Measurements from ENCODE around the gene MYL7.
"Not testable (repeated sequence)": the region's sequence is repeated elsewhere in the genome, so short reads cannot be mapped to it uniquely, and the experiment has no call there.

The MYL7 gene

GRCh38 chr7:44183386-44183785 is 42.3 kb upstream of the MYL7 start:
- H3K36me3 ChIP-seq (ENCODE audit: control insufficient read depth, insufficient read depth, low read length) = no peaks in the 10 kb centered on the region
- no peaks in the 10 kb centered on the region; the same call in 1 of the 2 replicates for H3K27me3 ChIP-seq (ENCODE audit: control insufficient read depth, insufficient read depth, low read length)
- 0 out of 2 replicates have a peak, but pooled peaks cover 12% of the 10 kb centered on the region for H3K4me1 ChIP-seq (ENCODE audit: control insufficient read depth, insufficient read depth, low read length)
- no peak overlapping the region for H3K4me3 ChIP-seq (ENCODE audit: low read depth, low read length)
- 0 out of 2 replicates have a peak, but pooled peaks cover 3% of the 10 kb centered on the region for H3K9me3 ChIP-seq (ENCODE audit: control insufficient read depth, insufficient read depth, low read length)
- no peak overlapping the region for H3K27ac ChIP-seq (ENCODE audit: low read depth, low read length)
- H3K9ac ChIP-seq (ENCODE audit: low read depth, low read length) = no peak overlapping the region

- Histone ChIP-seq H3K36me3 (ENCODE audit: control insufficient read depth, insufficient read depth, low read length) (no peaks in the 10 kb centered on the region), H3K27ac (ENCODE audit: low read depth, low read length) (no peak overlapping the region), H3K9me3 (ENCODE audit: control insufficient read depth, insufficient read depth, low read length) (0 out of 2 replicates have a peak, but pooled peaks cover 3% of the 10 kb centered on the region), H3K4me3 (ENCODE audit: low read depth, low read length) (no peak overlapping the region), H3K9ac (ENCODE audit: low read depth, low read length) (no peak overlapping the region), H3K4me1 (ENCODE audit: control insufficient read depth, insufficient read depth, low read length) (0 out of 2 replicates have a peak, but pooled peaks cover 14% of the 10 kb centered on the region), H3K27me3 (ENCODE audit: control insufficient read depth, insufficient read depth, low read length) (no peaks in the 10 kb centered on the region; the same call in 1 of the 2 replicates)
These were observed 41.7 kb upstream of the MYL7 start for GRCh38 chr7:44182827-44183226.

DNA sequence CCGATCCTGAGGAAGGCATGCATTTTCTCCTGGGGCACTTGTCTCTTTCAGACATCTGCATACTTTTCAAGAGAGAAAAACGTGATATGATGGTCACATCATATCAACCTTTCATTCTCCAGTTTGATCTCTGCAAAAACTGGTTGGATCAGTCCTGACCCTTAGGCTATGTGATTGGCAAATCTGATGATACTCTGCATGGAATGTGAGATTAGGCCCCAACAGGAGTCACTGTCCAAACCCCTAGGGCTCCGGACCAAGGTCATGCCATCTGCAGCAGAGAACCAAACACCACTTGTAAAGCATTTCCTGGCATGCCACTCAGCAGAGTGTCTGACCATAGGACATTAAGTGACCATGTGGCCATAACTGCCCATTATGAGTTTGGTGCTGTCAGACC is 39.5 kb upstream of the MYL7 start:
- no peak overlapping the region for H3K4me3 ChIP-seq (ENCODE audit: low read depth, low read length)
- 0 out of 2 replicates have a peak, but pooled peaks cover 3% of the 10 kb centered on the region for H3K9me3 ChIP-seq (ENCODE audit: control insufficient read depth, insufficient read depth, low read length)
- H3K4me1 ChIP-seq (ENCODE audit: control insufficient read depth, insufficient read depth, low read length) = 0 out of 2 replicates have a peak, but pooled peaks cover 18% of the 10 kb centered on the region
- no peaks in the 10 kb centered on the region; the same call in 1 of the 2 replicates for H3K27me3 ChIP-seq (ENCODE audit: control insufficient read depth, insufficient read depth, low read length)
- no peaks in the 10 kb centered on the region for H3K36me3 ChIP-seq (ENCODE audit: control insufficient read depth, insufficient read depth, low read length)
- no peak overlapping the region for H3K9ac ChIP-seq (ENCODE audit: low read depth, low read length)
- H3K27ac ChIP-seq (ENCODE audit: low read depth, low read length) = no peak overlapping the region

GRCh38 chr7:44177570-44178131 is 36.5 kb upstream of the MYL7 start:
- 0 out of 2 replicates have a peak, but pooled peaks cover under 1% of the 10 kb centered on the region for H3K9me3 ChIP-seq (ENCODE audit: control insufficient read depth, insufficient read depth, low read length)
- no peak overlapping the region for H3K9ac ChIP-seq (ENCODE audit: low read depth, low read length)
- no peaks in the 10 kb centered on the region for H3K36me3 ChIP-seq (ENCODE audit: control insufficient read depth, insufficient read depth, low read length)
- H3K27ac ChIP-seq (ENCODE audit: low read depth, low read length) = peak overlapping the region; percentile 20
- H3K27me3 ChIP-seq (ENCODE audit: control insufficient read depth, insufficient read depth, low read length) = no peaks in the 10 kb centered on the region; the same call in 1 of the 2 replicates
- H3K4me1 ChIP-seq (ENCODE audit: control insufficient read depth, insufficient read depth, low read length) = 0 out of 2 replicates have a peak, but pooled peaks cover 6% of the 10 kb centered on the region
- H3K4me3 ChIP-seq (ENCODE audit: low read depth, low read length) = no peak overlapping the region

DNA sequence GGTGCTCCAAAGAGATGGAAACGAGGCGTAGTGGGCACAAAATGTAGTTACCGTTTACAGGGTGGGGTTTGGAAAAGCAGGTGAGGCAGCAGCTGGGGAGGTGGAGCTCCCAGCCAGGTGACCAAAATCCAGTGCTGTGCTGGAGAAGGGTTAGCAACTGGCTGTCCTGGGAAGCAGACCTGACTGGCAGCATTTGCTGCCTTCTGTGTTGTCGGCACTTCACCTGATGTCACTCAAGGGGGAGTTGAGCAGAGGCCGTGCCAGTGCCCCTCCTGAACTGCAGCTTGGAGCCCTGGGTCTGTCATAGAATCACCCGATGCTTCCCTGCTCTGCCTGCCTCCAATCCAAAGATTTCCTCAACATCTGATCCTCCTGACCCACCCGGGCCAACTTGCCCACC is 35.4 kb upstream of the MYL7 start:
- H3K27me3 ChIP-seq (ENCODE audit: control insufficient read depth, insufficient read depth, low read length) = no peaks in the 10 kb centered on the region; the same call in 1 of the 2 replicates
- H3K9me3 ChIP-seq (ENCODE audit: control insufficient read depth, insufficient read depth, low read length) = no peaks in the 10 kb centered on the region
- H3K27ac ChIP-seq (ENCODE audit: low read depth, low read length) = no peak overlapping the region
- H3K4me1 ChIP-seq (ENCODE audit: control insufficient read depth, insufficient read depth, low read length) = 0 out of 2 replicates have a peak, but pooled peaks cover 6% of the 10 kb centered on the region
- no peak overlapping the region for H3K9ac ChIP-seq (ENCODE audit: low read depth, low read length)
- no peaks in the 10 kb centered on the region for H3K36me3 ChIP-seq (ENCODE audit: control insufficient read depth, insufficient read depth, low read length)
- H3K4me3 ChIP-seq (ENCODE audit: low read depth, low read length) = no peak overlapping the region

DNA sequence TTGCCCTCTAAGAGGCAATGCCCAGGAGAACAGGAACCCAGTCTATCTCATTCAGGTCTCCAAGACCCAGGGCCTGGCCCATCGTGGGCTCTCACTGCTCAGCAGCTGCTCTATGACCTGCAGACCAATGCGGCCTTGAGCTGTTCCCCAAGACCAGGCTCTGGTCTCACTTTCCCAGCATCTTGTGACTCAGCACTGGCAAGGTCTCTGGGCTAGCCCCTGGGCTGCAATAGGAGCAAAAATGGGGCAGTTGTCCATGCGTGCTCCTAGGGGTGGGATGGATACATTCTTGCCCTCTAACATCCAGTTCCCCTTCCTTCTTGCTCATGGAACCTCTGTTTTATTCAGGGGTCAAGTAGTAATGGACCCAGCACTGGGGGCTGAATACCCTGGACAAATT is 34.6 kb upstream of the MYL7 start:
- H3K36me3 ChIP-seq (ENCODE audit: control insufficient read depth, insufficient read depth, low read length) = no peaks in the 10 kb centered on the region
- H3K9me3 ChIP-seq (ENCODE audit: control insufficient read depth, insufficient read depth, low read length) = no peaks in the 10 kb centered on the region
- no peak overlapping the region for H3K4me3 ChIP-seq (ENCODE audit: low read depth, low read length)
- no peaks in the 10 kb centered on the region; the same call in 1 of the 2 replicates for H3K27me3 ChIP-seq (ENCODE audit: control insufficient read depth, insufficient read depth, low read length)
- H3K4me1 ChIP-seq (ENCODE audit: control insufficient read depth, insufficient read depth, low read length) = 0 out of 2 replicates have a peak, but pooled peaks cover 6% of the 10 kb centered on the region
- H3K9ac ChIP-seq (ENCODE audit: low read depth, low read length) = no peak overlapping the region
- no peak overlapping the region for H3K27ac ChIP-seq (ENCODE audit: low read depth, low read length)

DNA sequence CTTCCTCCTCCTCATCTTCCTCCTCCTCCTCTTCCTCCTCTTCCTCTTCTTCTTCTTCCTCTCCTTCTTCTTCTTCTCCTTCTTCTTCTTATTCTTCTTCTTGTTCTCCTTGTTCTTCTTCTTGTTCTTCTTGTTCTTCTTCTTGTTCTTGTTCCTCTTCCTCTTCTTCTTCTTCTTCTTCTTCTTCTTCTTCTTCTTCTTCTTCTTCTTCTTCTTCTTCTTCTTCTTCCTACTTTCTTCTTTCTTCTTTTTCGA is 33.5 kb upstream of the MYL7 start:
- not testable (repeated sequence) for H3K4me3 ChIP-seq (ENCODE audit: low read depth, low read length); H3K9ac ChIP-seq (ENCODE audit: low read depth, low read length); H3K27ac ChIP-seq (ENCODE audit: low read depth, low read length); H3K36me3 ChIP-seq (ENCODE audit: control insufficient read depth, insufficient read depth, low read length); H3K27me3 ChIP-seq (ENCODE audit: control insufficient read depth, insufficient read depth, low read length); H3K4me1 ChIP-seq (ENCODE audit: control insufficient read depth, insufficient read depth, low read length); H3K9me3 ChIP-seq (ENCODE audit: control insufficient read depth, insufficient read depth, low read length)

DNA sequence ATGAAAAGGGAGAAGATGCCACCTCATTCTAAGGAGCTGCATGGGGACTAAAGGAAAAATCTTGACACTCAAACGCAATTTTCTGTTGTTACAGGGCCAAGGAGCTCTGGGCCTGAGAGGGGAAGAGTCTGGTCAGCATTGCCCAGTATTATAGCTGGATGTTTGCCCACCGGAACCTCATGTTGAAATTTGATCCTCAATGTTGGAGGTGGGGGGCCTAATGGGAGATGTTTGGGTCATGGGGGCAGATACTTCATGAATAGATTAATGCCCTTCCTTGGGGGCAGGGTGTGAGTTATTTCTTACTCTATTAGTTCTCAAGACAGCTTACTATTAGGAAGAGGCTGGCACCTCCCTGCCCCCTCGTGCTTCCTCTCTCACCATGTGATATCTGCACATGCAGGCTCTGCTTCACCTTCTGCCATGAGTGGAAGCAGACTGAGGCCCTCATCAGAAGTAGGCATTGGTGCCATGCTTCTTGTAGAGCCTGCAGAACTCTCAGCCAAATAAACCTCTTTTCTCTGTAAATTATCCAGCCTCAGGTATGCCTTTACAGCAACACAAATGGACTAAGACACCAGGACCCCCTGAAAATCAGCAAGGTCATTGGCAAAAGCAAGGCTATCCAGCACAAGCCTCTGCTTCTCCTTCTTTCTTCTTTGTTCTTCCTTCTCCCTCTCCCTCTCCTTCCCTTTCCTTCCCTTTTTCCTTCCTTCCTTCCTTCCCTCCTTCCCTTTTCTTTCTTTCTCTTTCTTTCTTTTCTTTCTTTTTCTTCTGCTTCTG is 33.0 kb upstream of the MYL7 start:
- Histone ChIP-seq H3K4me1 (ENCODE audit: control insufficient read depth, insufficient read depth, low read length) (0 out of 2 replicates have a peak, but pooled peaks cover 6% of the 10 kb centered on the region), H3K27ac (ENCODE audit: low read depth, low read length) (no peak overlapping the region)

GRCh38 chr7:44172803-44173424 is 31.8 kb upstream of the MYL7 start:
- Histone ChIP-seq H3K27ac (ENCODE audit: low read depth, low read length) (no peak overlapping the region), H3K9me3 (ENCODE audit: control insufficient read depth, insufficient read depth, low read length) (no peaks in the 10 kb centered on the region), H3K9ac (ENCODE audit: low read depth, low read length) (no peak overlapping the region), H3K4me1 (ENCODE audit: control insufficient read depth, insufficient read depth, low read length) (0 out of 2 replicates have a peak, but pooled peaks cover 4% of the 10 kb centered on the region), H3K27me3 (ENCODE audit: control insufficient read depth, insufficient read depth, low read length) (no peaks in the 10 kb centered on the region), H3K36me3 (ENCODE audit: control insufficient read depth, insufficient read depth, low read length) (no peaks in the 10 kb centered on the region), H3K4me3 (ENCODE audit: low read depth, low read length) (no peak overlapping the region)

More for the DNA sequence above, 33.0 kb upstream of the MYL7 start:
- H3K9ac ChIP-seq (ENCODE audit: low read depth, low read length) = no peak overlapping the region
- H3K36me3 ChIP-seq (ENCODE audit: control insufficient read depth, insufficient read depth, low read length) = no peaks in the 10 kb centered on the region
- no peaks in the 10 kb centered on the region; the same call in 1 of the 2 replicates for H3K27me3 ChIP-seq (ENCODE audit: control insufficient read depth, insufficient read depth, low read length)
- no peaks in the 10 kb centered on the region for H3K9me3 ChIP-seq (ENCODE audit: control insufficient read depth, insufficient read depth, low read length)
- no peak overlapping the region for H3K4me3 ChIP-seq (ENCODE audit: low read depth, low read length)

- Histone ChIP-seq H3K4me3 (ENCODE audit: low read depth, low read length) (no peak overlapping the region), H3K9ac (ENCODE audit: low read depth, low read length) (no peak overlapping the region), H3K27me3 (ENCODE audit: control insufficient read depth, insufficient read depth, low read length) (no peaks in the 10 kb centered on the region), H3K27ac (ENCODE audit: low read depth, low read length) (no peak overlapping the region), H3K36me3 (ENCODE audit: control insufficient read depth, insufficient read depth, low read length) (no peaks in the 10 kb centered on the region), H3K9me3 (ENCODE audit: control insufficient read depth, insufficient read depth, low read length) (no peaks in the 10 kb centered on the region), H3K4me1 (ENCODE audit: control insufficient read depth, insufficient read depth, low read length) (no peaks in the 10 kb centered on the region)
These were observed 31.2 kb upstream of the MYL7 start for GRCh38 chr7:44172352-44172751.

- H3K27me3 ChIP-seq (ENCODE audit: control insufficient read depth, insufficient read depth, low read length); H3K27ac ChIP-seq (ENCODE audit: low read depth, low read length); H3K9me3 ChIP-seq (ENCODE audit: control insufficient read depth, insufficient read depth, low read length); H3K36me3 ChIP-seq (ENCODE audit: control insufficient read depth, insufficient read depth, low read length); H3K9ac ChIP-seq (ENCODE audit: low read depth, low read length); H3K4me3 ChIP-seq (ENCODE audit: low read depth, low read length); H3K4me1 ChIP-seq (ENCODE audit: control insufficient read depth, insufficient read depth, low read length): not testable (repeated sequence)
These were observed 30.8 kb upstream of the MYL7 start for GRCh38 chr7:44171901-44172300.

All from HUES48 (cell line).